Raji (cell line): Measurements from ENCODE around the gene DDO.

Source experiments
- POLR2A ChIP-seq: IDR thresholded peaks from 2 replicates; pipeline ENCODE4 v1.6.1; 2011; ENCODE audit warnings: low read depth, low read length, control low read depth; ENCODE audit not compliant: insufficient read depth

DDO gene, protein sequence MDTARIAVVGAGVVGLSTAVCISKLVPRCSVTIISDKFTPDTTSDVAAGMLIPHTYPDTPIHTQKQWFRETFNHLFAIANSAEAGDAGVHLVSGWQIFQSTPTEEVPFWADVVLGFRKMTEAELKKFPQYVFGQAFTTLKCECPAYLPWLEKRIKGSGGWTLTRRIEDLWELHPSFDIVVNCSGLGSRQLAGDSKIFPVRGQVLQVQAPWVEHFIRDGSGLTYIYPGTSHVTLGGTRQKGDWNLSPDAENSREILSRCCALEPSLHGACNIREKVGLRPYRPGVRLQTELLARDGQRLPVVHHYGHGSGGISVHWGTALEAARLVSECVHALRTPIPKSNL

DNA sequence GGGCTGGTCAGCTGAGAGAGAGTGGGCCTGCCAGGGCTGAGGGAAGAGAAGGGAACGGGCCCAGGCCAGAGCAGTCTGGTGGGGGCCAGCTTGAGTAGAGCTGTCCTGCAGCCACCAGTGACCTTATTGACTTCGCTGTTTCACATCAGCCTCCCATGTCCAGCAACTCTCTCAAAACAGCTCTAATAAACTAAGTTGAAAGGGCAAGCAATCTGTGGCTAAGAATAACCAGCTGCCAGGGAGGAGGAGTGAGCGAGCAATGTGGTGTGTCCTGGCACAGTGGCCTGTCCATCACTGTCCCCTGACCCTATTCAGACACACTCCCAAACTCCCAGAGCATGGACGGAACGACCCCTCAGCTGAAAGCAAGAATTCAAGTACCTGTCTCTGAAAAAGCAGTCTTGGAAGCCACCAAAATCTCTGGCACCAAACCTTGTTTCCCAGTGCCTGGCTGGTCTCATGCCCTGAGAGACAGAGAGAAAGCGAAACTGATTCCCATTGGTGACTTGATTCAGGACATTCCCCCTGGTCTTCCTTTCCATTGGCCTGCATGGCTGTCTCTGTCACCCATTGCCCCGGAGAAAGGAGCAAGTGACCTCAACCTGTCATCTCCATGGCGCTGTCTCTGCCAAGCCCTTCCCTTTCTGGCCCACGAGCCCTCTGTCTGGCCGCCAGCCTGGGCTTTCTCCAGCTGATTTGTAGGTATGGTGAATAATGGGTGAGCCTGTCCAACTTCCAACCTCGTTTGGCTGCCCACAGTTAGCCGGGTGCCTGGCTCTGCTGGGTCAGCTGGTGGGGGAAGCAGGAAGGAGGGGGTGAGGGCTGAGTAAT lies at the start of gene DDO:
Gene DDO, minus strand, starts transcription at position 490 of the 831 bp plus-strand sequence. CDS start 2,113 bp downstream, outside the sequence.
- no peak for TF ChIP-seq POLR2A

DNA sequence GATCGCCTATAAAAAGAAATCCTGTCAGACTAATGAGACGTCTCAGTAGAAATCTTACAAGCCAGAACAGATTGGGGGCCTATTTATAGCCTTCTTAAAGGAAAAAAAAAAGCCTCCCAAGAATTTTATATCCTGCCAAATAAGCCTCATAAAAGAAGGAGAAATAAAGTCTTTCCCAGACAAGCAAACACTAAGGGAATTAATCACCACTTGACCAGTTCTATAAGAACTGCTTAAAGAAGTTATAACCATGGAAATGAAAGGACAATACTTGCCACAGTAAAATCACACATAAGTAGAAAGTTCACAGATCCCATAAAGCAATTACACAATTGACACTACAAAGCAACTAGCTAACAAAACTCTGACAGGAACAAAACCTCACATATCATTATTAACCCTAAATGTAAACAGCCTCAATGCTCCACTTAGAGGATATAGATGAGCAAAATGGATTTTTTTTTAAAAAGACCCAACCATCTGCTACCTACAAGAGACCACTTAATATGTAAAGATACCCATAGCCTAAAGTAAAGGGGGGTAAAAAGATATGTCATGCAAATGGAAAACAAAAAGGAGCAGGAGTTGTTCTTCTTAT lies 47.6 kb upstream of the DDO start:
- TF ChIP-seq POLR2A: no peak

DNA sequence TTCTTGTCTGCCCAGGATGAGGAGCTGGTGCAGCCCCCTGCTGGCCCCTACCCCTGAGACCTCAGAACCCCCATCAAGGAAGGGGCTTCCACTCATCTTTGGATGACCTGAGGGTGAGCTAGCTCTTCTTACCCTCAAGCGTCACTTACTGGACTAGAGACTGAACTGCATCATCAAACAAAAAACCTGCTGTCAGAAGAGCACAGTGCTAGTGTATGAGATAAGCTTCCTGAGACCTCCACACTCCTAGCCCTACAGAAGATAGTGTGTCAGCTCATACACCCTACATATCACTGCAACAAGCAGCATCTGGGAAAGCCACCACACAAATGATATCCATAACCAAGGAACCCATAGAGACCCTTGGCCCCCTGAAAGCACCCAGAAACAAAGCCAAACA lies 46.0 kb upstream of the DDO start:
- no peak for TF ChIP-seq POLR2A

DNA sequence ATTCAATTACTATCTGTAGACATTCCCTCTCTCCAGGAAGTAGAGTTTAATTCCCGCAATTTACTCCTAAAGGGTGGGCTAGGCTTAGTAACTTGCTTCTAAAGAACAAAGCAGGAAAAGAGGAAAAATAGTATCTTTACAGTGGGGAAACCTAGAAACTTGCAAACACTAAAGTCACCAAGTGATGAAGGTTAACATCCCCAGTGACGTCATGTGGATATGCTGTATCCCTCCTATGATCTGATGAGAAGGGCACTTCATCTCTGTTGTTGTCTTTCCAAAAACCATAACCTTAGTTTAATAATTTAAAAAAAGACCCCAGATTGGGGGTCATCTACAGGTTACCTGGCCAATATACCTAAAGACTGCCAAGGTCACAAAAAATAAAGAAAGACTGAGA lies 43.8 kb upstream of the DDO start:
- TF ChIP-seq POLR2A: no peak

DNA sequence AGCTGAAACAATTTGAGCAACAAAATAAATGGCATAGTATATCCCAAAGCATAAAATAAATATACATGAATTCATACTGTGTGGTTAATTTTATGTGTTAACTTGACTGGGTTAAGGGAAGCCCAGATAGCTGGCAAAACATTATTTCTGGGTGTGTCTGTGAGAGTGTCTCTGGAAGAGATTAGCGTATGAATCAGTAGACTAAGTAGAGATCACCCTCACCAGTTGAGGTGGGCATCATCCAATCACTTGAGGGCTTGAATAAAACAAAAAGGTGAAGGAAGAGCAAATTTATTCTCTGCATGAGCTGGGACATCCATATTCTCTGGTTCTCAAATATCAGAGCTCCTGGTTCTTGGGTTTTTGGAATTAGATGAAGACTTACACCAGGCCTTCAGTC lies 43.1 kb upstream of the DDO start:
- TF ChIP-seq POLR2A: no peak

DNA sequence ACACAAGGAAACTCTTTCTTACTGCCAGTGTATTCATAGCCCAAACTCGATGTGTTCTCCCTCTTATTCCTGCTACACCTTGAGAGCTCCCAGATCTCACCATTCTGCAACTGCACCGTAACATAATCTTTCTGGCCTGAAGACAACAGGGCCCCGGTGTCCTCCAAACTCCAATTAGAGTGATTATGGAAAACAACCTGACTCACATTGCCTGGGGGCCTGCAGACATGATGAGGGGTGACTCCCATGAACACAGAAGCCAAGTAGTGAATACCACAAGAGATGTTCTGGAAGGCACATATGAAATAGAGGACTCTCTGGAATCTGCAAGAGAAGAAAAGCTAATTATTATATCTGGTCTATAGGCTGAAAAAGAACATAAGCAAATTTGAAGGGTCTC lies 41.3 kb upstream of the DDO start:
- TF ChIP-seq POLR2A: no peak

DNA sequence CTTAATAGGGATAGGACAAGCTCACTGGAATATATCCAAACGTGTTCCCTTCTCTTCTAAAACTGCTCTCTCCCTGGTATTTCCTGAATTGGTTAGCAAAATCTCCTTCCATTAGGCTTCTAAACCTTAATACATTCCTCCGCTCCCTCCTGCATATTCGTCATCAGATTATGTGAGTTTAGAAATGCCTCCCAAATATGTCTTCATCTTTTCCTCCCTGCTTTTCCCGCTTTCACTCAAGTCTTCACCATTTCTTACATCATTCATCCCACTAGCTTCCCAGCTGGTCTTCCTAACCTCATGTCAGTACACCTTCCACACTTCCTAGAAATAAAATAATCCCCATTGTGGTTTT lies 34.1 kb upstream of the DDO start:
- TF ChIP-seq POLR2A: no peak

DNA sequence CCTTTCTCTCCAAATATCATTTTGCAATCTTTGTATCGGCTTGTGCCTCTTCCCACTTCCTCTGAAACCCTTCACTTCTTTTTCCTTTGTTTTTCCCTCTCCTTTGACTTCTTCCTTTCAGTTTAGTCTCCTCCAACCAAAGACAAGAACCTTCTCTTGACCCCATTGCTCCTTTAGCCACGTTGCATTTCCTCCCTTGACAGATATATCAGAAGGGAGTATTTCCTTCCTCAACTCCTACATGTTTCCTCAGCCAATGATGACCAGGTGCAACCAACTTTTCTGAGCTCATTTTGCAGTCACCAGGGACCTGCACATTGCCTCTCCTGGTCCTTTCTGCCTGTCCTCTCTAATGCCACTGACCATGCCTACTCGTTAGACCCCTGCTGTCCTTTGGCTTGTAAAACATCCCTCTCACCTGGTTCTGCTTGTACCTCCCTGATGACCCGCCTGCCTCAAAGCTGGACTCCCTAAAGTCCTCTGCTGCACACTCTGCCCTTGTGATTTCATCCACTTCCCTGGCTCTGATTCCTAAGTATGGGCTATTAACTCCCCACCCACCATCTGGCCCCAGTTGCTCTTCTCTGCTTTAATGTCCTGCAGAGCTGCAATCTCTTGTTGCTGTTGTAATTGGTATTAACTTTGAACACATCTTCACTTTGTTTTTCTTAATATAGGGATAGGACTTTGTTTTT lies 33.6 kb upstream of the DDO start:
- no peak for TF ChIP-seq POLR2A

DNA sequence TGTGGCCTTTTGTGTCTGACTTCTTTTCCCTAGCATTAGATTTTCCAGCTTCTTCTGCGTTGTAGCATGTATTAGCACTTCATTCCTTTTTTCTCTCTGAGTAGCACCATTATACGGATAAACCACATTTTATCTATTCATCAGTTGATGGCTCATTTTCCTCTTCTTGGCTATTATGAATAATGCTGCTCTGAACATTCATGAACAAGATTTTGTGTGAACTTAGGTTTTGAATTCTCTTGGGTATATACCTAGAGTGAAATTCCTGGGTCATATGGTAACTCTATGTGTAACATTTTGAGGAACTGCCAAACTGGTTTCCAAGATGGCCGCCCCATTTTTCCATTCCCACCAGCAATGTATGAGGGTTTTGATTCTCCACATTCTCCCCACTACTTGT lies 32.4 kb upstream of the DDO start:
- no peak for TF ChIP-seq POLR2A

DNA sequence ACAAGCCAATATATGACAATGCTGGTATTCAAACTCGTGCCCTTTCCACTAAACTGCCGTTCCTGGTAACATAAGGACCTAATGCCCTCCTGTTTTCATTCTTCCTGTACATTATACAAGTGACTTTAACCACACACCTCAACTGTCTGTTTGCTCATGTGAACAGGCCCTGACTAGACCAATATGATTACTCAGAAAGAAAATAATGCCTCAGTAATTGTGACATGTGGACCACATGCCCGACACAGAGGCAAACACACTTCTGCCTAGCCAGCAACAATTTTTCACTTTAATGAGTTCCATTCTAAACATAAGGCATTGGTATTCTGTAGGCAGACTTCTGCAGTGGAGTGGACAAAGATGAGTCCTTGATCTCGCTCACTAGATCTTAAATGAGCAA lies 31.0 kb upstream of the DDO start:
- TF ChIP-seq POLR2A: no peak

DNA sequence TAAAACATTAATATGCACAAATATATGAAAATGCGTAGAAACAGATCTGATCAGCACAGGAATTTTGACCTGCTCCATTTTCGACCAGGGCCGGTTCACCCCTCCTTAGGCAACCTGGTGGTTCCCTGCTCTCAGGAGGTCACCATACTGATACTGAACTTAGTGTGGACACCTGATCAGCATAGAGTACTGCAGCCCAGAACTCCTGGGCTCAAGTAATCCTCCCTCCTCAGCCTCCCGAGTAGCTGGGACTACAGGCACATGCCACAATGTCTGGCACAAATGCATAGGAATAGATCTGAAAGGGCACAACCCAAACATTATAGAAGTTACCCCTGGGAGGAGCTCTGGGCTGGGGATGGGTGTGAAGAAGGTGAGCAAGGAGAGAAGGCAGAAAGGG lies 24.7 kb upstream of the DDO start:
- TF ChIP-seq POLR2A: no peak

DNA sequence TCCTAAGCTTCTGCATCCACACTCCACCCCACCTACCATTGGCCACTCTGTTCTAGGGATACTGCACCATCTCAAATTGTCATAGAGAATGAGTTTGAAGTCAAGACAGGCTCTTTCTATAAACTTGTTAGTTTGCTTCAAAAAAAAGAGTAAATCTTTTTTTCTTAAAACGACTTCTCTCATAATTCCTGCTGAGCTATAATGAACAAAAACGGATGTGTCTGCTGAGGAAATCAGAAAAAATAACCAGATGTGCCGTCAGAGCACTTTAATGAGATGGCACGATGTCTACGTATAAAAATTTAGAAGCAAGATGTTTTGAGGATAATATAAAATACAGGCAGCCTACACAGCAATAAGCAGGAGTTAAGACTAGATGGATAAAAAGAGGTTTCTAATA lies 24.0 kb upstream of the DDO start:
- no peak for TF ChIP-seq POLR2A

DNA sequence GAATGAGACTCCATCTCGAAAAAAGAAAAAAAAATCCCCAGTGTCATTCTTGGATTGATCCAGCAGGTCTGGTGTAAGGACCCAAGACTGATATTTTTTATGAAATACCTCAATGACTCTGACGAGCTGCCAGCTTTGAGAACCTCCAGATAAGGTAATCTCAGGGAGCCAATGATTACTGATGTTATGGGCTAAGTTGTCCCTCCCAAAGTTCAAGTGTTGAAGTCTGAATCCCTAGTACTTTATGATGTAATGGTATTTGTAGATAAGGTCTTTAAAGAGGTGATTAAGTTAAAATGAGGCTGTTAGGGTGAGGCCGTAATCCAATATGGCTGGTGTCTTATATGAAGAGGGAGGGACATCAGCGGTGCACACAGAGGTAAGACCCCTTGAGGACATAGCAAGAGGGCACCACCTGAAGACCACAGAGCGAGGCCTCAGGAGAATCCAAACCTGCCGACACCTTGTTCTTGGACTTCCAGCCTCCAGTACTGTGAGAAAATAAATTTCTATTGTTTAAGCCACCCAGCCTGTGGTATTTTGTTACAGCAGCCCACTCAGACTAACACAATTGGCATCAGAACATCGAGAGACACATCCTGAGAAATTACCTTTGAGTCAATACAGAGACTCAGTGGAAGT lies 19.7 kb upstream of the DDO start:
- TF ChIP-seq POLR2A: no peak

DNA sequence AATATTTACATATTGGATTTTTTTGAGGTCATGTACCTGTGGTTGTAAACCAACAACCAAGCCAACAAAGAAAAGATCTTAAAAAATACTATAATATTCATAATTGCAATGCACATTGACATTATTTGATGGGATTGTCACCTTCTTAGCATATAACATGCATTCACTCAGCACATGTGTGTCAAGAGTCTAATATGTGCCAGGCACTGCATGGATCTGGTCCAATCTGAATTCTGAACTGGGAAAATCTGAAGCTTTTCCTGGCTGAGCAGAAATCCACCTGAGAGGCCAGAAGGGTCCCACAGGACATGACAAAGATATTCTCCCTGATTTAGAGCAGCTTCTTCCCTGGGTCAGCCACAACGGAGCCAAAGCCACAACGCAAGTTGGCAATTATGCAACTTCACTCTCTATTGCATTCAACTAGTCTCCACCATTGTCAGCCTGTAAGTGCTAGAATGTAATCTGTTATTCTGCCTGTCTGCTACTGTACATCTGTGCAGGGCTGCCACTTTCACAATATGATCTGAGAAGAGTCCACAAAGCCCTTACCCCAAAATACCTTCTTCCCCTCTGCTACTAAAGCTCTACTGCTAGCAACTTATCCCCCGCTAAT lies 17.0 kb upstream of the DDO start:
- no peak for TF ChIP-seq POLR2A

DNA sequence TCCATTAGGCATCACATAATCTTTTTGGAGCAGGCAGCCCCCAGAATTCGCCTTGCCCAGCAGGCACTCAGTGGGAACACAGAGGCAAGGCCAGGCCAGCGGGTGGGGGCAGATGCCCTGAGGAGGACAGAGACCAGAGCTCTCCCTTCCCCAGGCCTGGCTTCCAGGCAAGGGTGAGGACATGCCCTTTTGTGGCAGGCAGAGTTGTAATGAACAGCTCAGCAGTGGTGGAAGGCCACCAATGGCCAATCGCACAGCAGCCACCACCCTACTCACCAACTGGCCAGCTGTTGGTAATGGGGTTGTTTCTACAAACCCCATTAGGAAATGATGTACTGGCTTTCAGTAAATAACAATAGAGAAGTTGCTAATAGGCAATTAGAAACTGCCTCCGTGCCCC lies 15.4 kb upstream of the DDO start:
- TF ChIP-seq POLR2A: no peak
